Tibial artery (tissue), 4 donors: ENCODE data around the gene N4BP2L2.

ENCODE experiments used
- DNase-seq, 2 donors: peaks; one replicate each; pipeline ENCODE4 v3.0.0-alpha.2; 2019
- H3K27ac ChIP-seq, 2 donors: fragments of 200-600 bp; sonication (generic) in 1 of 2; 1 replicate in 1 of 2; 2 replicates in 1 of 2; pipeline ENCODE4 v1.5.1; 2018 to 2019; ENCODE audit warnings: mild to moderate bottlenecking in 1 of 2
- H3K27me3 ChIP-seq, 2 donors: fragments of 200-600 bp; sonication (generic) in 1 of 2; one replicate each; pipeline versions ENCODE4 v1.5.1 to v1.6.0; 2016 to 2019
- H3K36me3 ChIP-seq, 3 donors: fragments of 200-600 bp; sonication (generic) in 2 of 3; one replicate each; pipeline ENCODE4 v1.5.1; 2016 to 2019; ENCODE audit warnings: mild to moderate bottlenecking in 2 of 3
- H3K4me1 ChIP-seq, 4 donors: fragments of 200-600 bp; sonication (generic) in 2 of 4; 1 replicate in 3 of 4; 2 replicates in 1 of 4; pipeline ENCODE4 v1.5.1; 2016 to 2019
- H3K4me3 ChIP-seq, 2 donors: fragments of 200-600 bp; sonication (generic) in 1 of 2; 1 replicate in 1 of 2; 2 replicates in 1 of 2; pipeline ENCODE4 v1.5.1; 2018 to 2019; ENCODE audit warnings: mild to moderate bottlenecking in 2 of 2
- H3K9me3 ChIP-seq, 3 donors: fragments of 200-600 bp; sonication (generic) in 1 of 3; one replicate each; pipeline ENCODE4 v1.5.1; 2016 to 2019
- CTCF ChIP-seq, 2 experiments: fragments of 200-600 bp in 1 of 2; fragments of 450-650 bp in 1 of 2; IDR thresholded peaks; one replicate each; pipeline ENCODE4 v1.5.1; 2017 to 2019; ENCODE audit warnings: antibody characterized with exemption in 2 of 2, mild to moderate bottlenecking in 1 of 2, moderate library complexity in 1 of 2
- intact Hi-C: fragments of 100-400 bp; cut with DNase I; formaldehyde crosslinking; loops from one replicate; pipeline ENCODE4 v1.15.0; 2023; ENCODE audit warnings: low total_unique reads

The N4BP2L2 gene

GRCh38 chr13:32528358-32528757 lies 10.2 kb downstream of the N4BP2L2 start:
- H3K27ac ChIP-seq: no peak overlapping the region
- no peak for TF ChIP-seq CTCF (IDR thresholded peaks at IDR 0.05)
- no peak for DNase-seq
- no peaks in the 10 kb centered on the region for H3K27me3 ChIP-seq
- intact Hi-C loops: no loop called here
- H3K36me3 ChIP-seq: peaks cover 4 to 9% (median 6%) of the 10 kb centered on the region in 3 donors
- peaks cover 0 to 68% (median 20%) of the 10 kb centered on the region in 4 donors for H3K4me1 ChIP-seq
- no peak overlapping the region for H3K4me3 ChIP-seq
- H3K9me3 ChIP-seq: no peaks in the 10 kb centered on the region

- no peak for DNase-seq
- TF ChIP-seq CTCF (IDR thresholded peaks at IDR 0.05): no peak
- intact Hi-C loops: no loop called here
- H3K4me3 ChIP-seq: no peak overlapping the region
- peaks cover 4 to 10% (median 6%) of the 10 kb centered on the region in 3 donors for H3K36me3 ChIP-seq
- no peak overlapping the region for H3K27ac ChIP-seq
- peaks cover 0 to 56% (median 16%) of the 10 kb centered on the region in 4 donors for H3K4me1 ChIP-seq
- no peaks in the 10 kb centered on the region for H3K9me3 ChIP-seq
- no peaks in the 10 kb centered on the region for H3K27me3 ChIP-seq
Measured at GRCh38 chr13:32527151-32527550, 11.4 kb downstream of the N4BP2L2 start.

GRCh38 chr13:32525766-32526165 lies 12.8 kb downstream of the N4BP2L2 start:
- peaks cover 0 to 42% (median 7%) of the 10 kb centered on the region in 4 donors for H3K4me1 ChIP-seq
- peaks cover 14 to 20% (median 14%) of the 10 kb centered on the region in 3 donors for H3K36me3 ChIP-seq
- intact Hi-C loops: no loop called here
- H3K4me3 ChIP-seq: no peak overlapping the region
- no peak overlapping the region for H3K27ac ChIP-seq
- no peaks in the 10 kb centered on the region for H3K27me3 ChIP-seq
- no peaks in the 10 kb centered on the region for H3K9me3 ChIP-seq
- TF ChIP-seq CTCF (IDR thresholded peaks at IDR 0.05): no peak
- no peak for DNase-seq

GRCh38 chr13:32515246-32515645 lies 23.3 kb downstream of the N4BP2L2 start:
- H3K27ac ChIP-seq: no peak overlapping the region
- no peaks in the 10 kb centered on the region for H3K4me1 ChIP-seq
- H3K9me3 ChIP-seq: no peaks in the 10 kb centered on the region
- intact Hi-C loops: no loop called here
- H3K4me3 ChIP-seq: no peak overlapping the region
- no peaks in the 10 kb centered on the region for H3K27me3 ChIP-seq
- no peak for DNase-seq
- TF ChIP-seq CTCF (IDR thresholded peaks at IDR 0.05): no peak
- H3K36me3 ChIP-seq: peaks cover 45 to 57% (median 47%) of the 10 kb centered on the region in 3 donors

- H3K4me1 ChIP-seq: no peaks in the 10 kb centered on the region
- TF ChIP-seq CTCF (IDR thresholded peaks at IDR 0.05): no peak
- H3K27ac ChIP-seq: no peak overlapping the region
- H3K4me3 ChIP-seq: no peak overlapping the region
- H3K27me3 ChIP-seq: no peaks in the 10 kb centered on the region
- intact Hi-C loops: no loop called here
- H3K9me3 ChIP-seq: no peaks in the 10 kb centered on the region
- peaks cover 28 to 36% (median 33%) of the 10 kb centered on the region in 3 donors for H3K36me3 ChIP-seq
- DNase-seq: no peak
Measured at GRCh38 chr13:32511482-32511881, 27.1 kb downstream of the N4BP2L2 start.

GRCh38 chr13:32504876-32505275 lies 33.7 kb downstream of the N4BP2L2 start:
- no peak for DNase-seq
- Histone ChIP-seq H3K27ac (no peak overlapping the region), H3K4me1 (no peaks in the 10 kb centered on the region), H3K36me3 (peaks cover 10 to 19% (median 16%) of the 10 kb centered on the region in 3 donors), H3K27me3 (no peaks in the 10 kb centered on the region), H3K9me3 (no peaks in the 10 kb centered on the region), H3K4me3 (no peak overlapping the region)
- intact Hi-C loops: no loop called here
- TF ChIP-seq CTCF (IDR thresholded peaks at IDR 0.05): no peak
